ENCODE results near the gene CLDND2. TPM values are rescaled to one million over a fixed set of nuclear protein-coding genes. Genes with fewer than 3 reads are reported as not detected.

CLDND2 gene
- total and polyA plus RNA-seq, 2 of the 4 experiments (the other 2 are of a cell fraction), result not detected

DNA sequence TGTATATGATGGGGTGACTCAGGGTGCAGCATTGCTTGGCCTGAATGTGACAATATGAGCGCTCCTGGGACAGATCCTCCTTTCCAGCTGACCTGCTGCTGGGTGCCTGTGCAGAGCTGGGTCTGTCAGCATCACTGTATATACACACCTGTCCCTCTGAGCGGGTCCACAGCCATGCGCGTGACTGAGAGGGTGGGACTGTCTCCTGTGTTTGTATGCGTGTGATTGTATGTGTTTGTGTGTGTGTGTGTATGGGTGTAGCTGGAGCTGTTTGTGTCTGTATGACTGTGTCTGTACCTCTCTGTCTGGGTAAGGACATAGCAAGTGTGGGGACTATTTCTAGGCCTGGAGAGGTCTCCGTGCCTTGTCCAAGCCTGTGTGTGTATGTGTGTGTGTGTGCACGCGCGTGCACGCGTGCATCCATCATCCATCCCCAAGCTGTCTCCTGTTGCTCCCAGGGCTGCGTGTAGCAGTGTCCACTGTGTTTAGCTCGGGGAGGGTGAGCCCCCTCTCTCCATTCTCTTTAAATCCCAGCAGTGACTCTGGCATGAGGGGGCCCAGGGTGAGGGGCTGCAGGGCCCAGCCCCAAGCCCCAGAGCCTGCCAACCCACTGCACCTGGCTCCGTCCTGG is 49.0 kb downstream of the CLDND2 start:
- no peaks in the 10 kb centered on the region for H3K36me3 ChIP-seq (ENCODE audit: control insufficient read depth, insufficient read depth, low read length)
- H2AK9ac ChIP-seq (replicated peaks; ENCODE audit: low read depth, low read length, poor library complexity), result no peak overlapping the region
- ChIA-PET POLR2A (ENCODE audit: unreplicated experiment) (no interaction called here), CTCF (no interaction called here)
- no peak overlapping the region for H4K8ac ChIP-seq (ENCODE audit: low read depth in 2 of 2, low read length in 2 of 2)
- no peaks in the 10 kb centered on the region for H3K27me3 ChIP-seq (ENCODE audit: control insufficient read depth, insufficient read depth, low read length)
- no peak overlapping the region for H2BK5ac ChIP-seq (ENCODE audit: low read depth, low read length, poor library complexity, severe bottlenecking)
- H4K91ac ChIP-seq (ENCODE audit: insufficient read depth, low read depth, low read length), result no peak overlapping the region
- H3K4me1 ChIP-seq (ENCODE audit: control insufficient read depth, insufficient read depth, low read length), result no peaks in the 10 kb centered on the region
- 0 out of 2 replicates have a peak, but pooled peaks cover under 1% of the 10 kb centered on the region for H3K9me3 ChIP-seq (ENCODE audit: control insufficient read depth, insufficient read depth, low read length)
- in situ Hi-C loops (cut with MboI; ENCODE audit: low sequenced_read_pairs), result no loop called here
- H3K56ac ChIP-seq (ENCODE audit: extremely low read depth, insufficient read depth, low read length), result no peak overlapping the region
- 80% methylated on average over 1 of the region's 14 CpGs; no CpG with 5 or more reads in 1 of the 2 experiments for WGBS, 2 experiments (ENCODE audit: extremely low coverage in 2 of 2, insufficient read length in 1 of 2)
- H3K9ac ChIP-seq (ENCODE audit: low read depth, low read length), result no peak overlapping the region
- H2BK20ac ChIP-seq (ENCODE audit: low read depth, low read length), result no peak overlapping the region
- no peak overlapping the region for H3K14ac ChIP-seq (replicated peaks; ENCODE audit: low read depth, low read length)
- DNase-seq, result no peak
- H3K23ac ChIP-seq (ENCODE audit: low read depth, low read length), result no peak overlapping the region
- TF ChIP-seq MXI1 (IDR thresholded peaks at IDR 0.05; ENCODE audit: borderline replicate concordance, low read depth, low read length) (no peak), MAZ (IDR thresholded peaks at IDR 0.05; ENCODE audit: borderline replicate concordance, low read depth, low read length) (no peak), BHLHE40 (IDR thresholded peaks at IDR 0.05; ENCODE audit: low read depth, low read length) (no peak)
- H4K5ac ChIP-seq (ENCODE audit: low read depth, low read length), result no peak overlapping the region
- H3K9me1 ChIP-seq (ENCODE audit: insufficient read depth, low read length), result no peaks in the 10 kb centered on the region
- H3K4me2 ChIP-seq (ENCODE audit: low read depth, low read length), result no peak overlapping the region
- intact Hi-C loops (cut with micrococcal nuclease), result no loop called here
- no peak overlapping the region for H2BK15ac ChIP-seq (ENCODE audit: low read depth, low read length)
- H3K79me1 ChIP-seq (ENCODE audit: low read depth in 1 of 2, low read length in 2 of 2), result no peaks in the 10 kb centered on the region
- H3K4me3 ChIP-seq (ENCODE audit: insufficient read depth, low read depth, low read length), result no peak overlapping the region
- no peak overlapping the region for H2AFZ ChIP-seq (replicated peaks; ENCODE audit: low read length, poor library complexity)
- no peak overlapping the region for H2AK5ac ChIP-seq (ENCODE audit: low read depth, low read length)
- BruUV-seq (replicated peaks), result no TSS peak
- dilution Hi-C loops (cut with HindIII; ENCODE audit: low sequenced_read_pairs, unreplicated experiment), result no loop called here
- no peaks in the 10 kb centered on the region for H4K20me1 ChIP-seq (ENCODE audit: insufficient read depth, low read length)
- no peak overlapping the region for H2BK120ac ChIP-seq (ENCODE audit: low read depth, low read length)
- no peak overlapping the region for H3K4ac ChIP-seq (ENCODE audit: low read depth, low read length)
- no peak overlapping the region for H3K18ac ChIP-seq (ENCODE audit: low read depth, low read length)
- no peak for ATAC-seq (ENCODE audit: low read depth)
- H3K27ac ChIP-seq (ENCODE audit: insufficient read depth, low read length), result no peak overlapping the region
